ENCODE measurements around the gene SALL3.

The SALL3 gene

DNA sequence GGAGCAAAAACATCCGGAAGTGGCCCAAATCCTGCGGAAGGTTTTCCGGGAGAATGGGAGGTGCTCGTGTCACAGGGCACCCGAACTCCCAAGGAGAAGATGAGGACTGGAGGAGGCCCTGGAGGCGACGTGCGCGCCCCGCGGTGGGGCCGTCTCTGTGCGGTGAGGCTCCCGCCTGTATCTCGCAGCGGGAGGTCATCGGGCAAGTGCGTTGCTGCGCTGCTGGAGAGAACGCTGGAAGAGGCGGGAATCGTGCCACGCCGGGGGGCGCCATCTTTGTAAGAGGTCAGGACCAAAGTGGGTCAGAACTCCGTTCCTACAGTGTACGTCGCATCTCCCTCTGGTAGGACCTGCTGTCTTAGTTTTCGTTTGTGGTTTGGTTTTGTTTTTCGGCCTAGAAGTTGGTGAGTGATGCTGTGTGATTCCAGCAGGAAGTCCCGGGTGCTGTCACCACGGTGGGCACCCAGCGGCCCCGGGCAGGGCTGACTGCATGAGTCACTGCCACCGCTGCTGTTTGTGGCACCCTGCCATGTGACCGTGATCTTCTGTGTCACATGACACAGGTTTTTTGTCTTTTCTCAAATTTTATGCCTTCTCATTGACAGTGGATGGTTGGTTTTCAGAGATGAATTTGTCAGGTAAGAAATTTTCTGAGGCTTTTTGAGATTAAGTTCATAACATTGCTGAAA, 68.1 kb downstream of the SALL3 start:
- H3K27me3 ChIP-seq (ENCODE audit: insufficient read depth, low read length) = no peaks in the 10 kb centered on the region
- WGBS = 96% methylated on average over 36 of the region's 36 CpGs

DNA sequence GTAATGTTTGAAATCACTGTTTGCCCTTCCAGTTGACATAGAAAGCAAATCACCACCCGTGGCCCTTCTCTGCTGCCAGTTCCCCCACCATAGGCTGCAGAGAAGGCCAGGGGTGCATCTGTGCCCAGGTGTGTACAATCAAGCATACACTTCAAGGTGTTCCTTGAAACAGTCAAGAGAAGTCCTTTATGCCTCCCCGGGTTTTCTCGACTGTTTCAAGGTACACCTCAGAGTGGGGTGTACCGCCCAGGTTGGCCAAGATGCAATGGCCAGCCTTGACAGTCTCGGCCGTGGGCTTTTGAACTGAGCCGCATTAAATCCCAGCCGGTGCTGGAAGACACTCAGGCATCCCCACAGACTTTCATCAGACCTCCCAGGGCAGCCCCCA, 68.6 kb downstream of the SALL3 start:
- H3K36me3 ChIP-seq (ENCODE audit: insufficient read depth, low read length) = no peaks in the 10 kb centered on the region
- WGBS = 94% methylated on average over 8 of the region's 8 CpGs
- no peaks in the 10 kb centered on the region for H3K27me3 ChIP-seq (ENCODE audit: insufficient read depth, low read length)
- H3K9ac ChIP-seq (ENCODE audit: low read depth, low read length) = no peak overlapping the region
- no peaks in the 10 kb centered on the region for H3K9me3 ChIP-seq (ENCODE audit: insufficient read depth, low read depth, low read length)
- H3K4me3 ChIP-seq (ENCODE audit: low read length) = no peak overlapping the region
- H3K4me1 ChIP-seq (ENCODE audit: insufficient read depth, low read length) = no peaks in the 10 kb centered on the region
- H3K27ac ChIP-seq (ENCODE audit: low read depth, low read length) = no peak overlapping the region

More for the DNA sequence above, 68.1 kb downstream of the SALL3 start:
- no peak overlapping the region for H3K4me3 ChIP-seq (ENCODE audit: low read length)
- no peaks in the 10 kb centered on the region for H3K4me1 ChIP-seq (ENCODE audit: insufficient read depth, low read length)
- no peaks in the 10 kb centered on the region for H3K36me3 ChIP-seq (ENCODE audit: insufficient read depth, low read length)
- H3K27ac ChIP-seq (ENCODE audit: low read depth, low read length) = no peak overlapping the region
- H3K9ac ChIP-seq (ENCODE audit: low read depth, low read length) = no peak overlapping the region
- no peaks in the 10 kb centered on the region for H3K9me3 ChIP-seq (ENCODE audit: insufficient read depth, low read depth, low read length)

DNA sequence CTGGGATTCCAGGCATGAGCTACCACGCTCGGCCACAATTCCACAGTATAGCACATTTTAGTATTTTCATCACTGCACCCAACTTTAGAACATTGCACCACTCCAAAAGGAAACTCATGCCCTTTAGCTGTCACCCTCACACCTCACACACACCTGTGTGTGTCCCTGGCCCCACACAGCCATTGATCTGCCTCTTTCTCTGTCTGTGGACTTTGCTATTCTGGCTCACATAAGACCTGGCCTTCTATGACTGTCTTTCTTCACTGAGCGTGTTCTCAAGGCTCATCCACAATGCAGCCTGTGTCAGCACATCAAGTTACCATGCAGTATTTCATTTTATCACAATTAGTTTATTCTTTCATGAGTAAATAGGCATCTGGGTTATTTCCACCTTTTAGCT, 69.9 kb downstream of the SALL3 start:
- no peaks in the 10 kb centered on the region for H3K9me3 ChIP-seq (ENCODE audit: insufficient read depth, low read depth, low read length)

More for the DNA sequence above, 69.9 kb downstream of the SALL3 start:
- H3K9ac ChIP-seq (ENCODE audit: low read depth, low read length) = no peak overlapping the region
- H3K4me1 ChIP-seq (ENCODE audit: insufficient read depth, low read length) = no peaks in the 10 kb centered on the region
- no peaks in the 10 kb centered on the region for H3K27me3 ChIP-seq (ENCODE audit: insufficient read depth, low read length)
- H3K4me3 ChIP-seq (ENCODE audit: low read length) = no peak overlapping the region
- WGBS = over 99% methylated on average over 3 of the region's 3 CpGs
- no peaks in the 10 kb centered on the region for H3K36me3 ChIP-seq (ENCODE audit: insufficient read depth, low read length)
- H3K27ac ChIP-seq (ENCODE audit: low read depth, low read length) = no peak overlapping the region
